HG03097 (cell line): ENCODE measurements around the gene CENPV.

Experiments used
- ATAC-seq: cut with Tn5 transposase; IDR thresholded peaks from one replicate; pipeline ENCODE4 v1.9.1; 2021; ENCODE audit not compliant: unreplicated experiment, low FRiP score

Gene CENPV

DNA sequence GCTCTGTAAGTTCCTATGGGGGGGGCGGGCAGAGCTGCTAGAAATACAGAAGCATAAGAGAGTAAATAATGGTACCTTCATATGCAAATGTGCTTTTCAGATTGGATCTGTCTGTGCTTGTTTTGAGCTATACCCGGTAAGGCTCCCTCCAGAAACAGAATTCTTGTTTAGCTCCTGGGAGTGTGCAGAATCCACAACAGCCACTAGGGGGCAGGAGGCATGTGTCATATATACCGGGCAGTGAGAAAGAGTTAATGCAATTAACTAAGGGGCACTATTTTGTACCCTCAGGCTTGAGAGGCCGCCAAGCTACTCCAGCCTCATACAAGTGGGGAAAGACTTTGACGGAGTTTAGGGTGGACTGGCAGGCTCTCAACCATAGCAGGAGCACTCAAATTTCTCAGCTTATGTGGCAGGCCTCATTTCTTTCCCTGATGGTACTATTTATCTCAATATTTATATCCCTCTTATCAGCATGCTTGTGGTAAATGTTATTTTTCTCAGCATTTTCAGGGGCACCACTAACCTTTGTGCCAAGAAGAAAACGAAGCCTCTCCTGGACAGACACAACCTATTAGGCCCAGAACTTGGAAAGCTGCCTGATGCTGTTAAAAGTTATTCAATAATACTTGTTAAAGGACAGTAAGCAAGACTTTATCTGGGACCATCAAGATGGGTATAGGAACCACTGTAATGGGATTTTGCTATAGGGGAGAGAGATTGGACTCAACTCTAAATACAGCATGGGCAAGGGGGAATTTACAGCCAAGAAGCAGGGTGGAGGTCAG lies 10.7 kb upstream of the CENPV start:
- ATAC-seq, result peak; percentile 87

DNA sequence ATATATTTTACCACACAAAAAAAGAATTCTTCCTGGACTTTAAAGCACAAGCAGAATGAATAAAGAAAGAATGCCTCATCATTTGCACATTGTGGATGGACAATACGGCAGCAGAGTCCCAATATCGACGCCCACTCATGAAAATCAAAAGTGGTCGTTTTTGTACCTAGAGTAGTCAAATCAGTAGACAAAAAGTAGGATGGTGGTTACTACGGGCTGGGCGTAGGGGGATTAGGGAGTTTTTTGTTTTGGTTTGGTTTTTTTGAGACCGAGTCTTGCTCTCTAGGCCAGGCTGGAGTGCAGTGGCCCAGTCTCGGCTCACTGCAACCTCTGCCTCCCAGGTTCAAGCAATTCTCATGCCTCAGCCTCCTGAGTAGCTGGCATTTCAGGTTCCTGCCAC lies 8.6 kb upstream of the CENPV start:
- ATAC-seq, result no peak

DNA sequence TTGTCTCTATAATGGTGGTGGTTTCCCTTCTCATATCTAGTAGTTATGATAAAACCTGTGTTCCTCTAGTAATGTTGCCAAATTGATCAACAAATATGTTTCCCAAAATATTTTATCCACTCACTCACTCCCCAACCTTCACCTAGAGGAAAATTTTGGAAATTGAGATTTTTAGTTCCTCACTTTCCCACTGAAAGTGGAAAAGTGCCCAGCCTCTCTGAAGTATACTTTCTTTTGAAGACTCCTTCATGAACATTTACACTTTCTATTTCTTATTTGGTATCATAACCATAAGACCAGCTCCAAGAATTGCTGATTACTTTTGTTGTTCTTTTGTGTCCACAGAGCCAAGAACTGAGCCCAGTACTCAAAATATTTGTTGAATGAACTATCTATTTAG lies 5.1 kb upstream of the CENPV start:
- ATAC-seq, result no peak

DNA sequence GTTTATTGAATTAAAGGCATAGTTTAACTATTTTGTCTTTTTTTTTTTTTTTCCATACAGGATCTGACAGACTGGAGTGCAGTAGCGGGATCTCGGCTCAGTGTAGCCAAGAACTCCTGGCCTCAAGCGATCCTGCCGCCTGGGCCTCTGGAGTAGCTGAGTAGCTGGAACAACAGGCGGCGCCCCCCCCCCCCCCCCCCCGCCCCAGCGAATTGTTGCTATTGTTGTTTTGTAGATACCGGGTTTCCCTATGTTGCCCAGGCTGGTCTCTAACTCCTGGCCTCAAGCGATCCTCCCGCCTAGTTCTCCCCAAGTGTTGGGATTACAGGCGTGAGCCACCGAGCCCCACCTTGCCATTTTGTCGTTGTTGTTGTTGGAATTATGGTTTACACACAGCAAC lies 1.3 kb upstream of the CENPV start:
- no peak for ATAC-seq

DNA sequence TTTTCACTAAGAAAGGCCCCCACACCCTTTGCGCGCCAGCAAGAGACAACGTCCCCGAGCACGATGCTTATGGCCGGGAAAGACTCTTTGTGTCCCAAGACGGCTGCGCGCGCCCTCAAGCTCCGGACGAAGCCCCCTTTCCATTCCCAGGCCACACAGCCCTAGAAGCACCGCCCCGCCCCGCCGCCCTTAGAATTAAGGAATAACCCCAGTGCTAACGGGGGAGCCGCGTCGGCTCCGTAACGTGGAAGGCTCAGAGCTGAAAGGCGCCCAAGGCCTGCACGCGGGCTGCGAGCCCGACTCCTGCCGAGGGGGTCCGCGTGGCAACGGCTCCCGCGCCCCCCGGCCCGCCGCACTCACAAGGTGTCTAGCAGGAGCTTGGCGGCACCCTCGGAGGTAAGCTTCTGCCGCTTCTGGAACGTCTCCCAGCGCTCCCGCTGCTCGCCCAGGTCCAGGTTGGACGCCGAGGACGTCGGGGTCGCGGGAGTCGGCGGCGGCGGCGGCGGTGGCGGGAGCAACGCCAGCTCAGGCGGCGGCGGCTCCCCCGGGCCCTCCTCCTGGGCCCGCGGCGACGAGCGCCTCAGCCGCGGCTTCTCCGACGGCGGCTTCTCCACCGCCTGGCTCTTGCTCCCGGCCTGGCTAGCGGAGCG lies 477 bp downstream of the CENPV start:
- no peak for ATAC-seq

DNA sequence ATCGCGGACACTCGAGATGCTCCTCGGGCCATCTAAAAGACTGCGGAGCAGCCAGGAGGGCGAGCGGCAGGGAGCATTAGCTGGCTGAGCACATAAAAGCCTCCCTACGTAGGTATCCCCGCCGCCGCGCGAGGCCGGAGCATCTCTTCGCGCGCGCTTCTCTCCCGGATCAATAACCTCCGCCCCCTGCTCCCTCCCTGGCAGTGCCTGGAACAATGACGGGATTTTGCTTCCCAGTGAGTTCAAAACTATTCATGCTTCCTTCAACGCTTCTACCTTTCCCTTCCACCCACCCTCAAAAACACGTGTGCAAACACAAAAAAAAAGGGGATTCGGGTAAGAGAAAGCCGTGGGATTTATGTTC lies 984 bp downstream of the CENPV start:
- no peak for ATAC-seq

DNA sequence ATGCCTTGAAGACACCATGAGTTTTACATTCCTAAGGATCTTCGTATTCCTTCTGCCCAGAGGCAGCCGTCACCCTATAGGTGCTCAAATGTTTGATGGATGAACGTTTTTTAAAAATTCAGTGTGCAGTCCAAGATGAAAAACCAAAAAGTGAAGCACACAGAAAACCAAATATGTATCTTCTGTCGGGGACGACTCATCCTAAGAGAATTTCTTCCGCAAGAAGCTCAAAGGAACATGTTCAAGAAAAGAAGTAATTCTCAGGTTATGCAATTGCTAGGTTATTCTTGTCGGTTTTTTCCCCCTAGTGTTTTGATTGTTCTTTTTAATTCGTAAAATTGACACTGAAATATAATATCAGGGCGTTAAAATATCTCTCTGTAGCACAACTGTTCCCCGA lies 1.4 kb downstream of the CENPV start:
- no peak for ATAC-seq

DNA sequence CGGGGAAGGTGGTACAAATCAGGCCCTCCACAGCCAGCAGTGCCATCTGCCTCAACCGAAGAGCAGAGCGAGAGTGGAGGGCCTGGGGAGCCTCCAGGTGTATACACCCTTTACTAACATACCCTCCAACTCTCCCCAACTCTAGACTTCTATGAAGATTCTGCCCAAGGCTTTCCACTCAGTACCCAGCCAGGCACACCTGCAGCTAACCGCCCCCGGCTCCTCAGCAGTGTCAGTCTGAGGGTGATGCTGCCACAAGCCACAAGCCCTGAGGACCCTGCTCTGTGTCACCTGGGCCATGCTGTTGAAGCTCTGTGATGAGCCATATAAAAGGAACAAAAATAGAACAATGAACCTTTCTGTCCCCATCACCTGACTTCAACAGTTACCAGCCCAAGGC lies 3.8 kb downstream of the CENPV start:
- no peak for ATAC-seq

DNA sequence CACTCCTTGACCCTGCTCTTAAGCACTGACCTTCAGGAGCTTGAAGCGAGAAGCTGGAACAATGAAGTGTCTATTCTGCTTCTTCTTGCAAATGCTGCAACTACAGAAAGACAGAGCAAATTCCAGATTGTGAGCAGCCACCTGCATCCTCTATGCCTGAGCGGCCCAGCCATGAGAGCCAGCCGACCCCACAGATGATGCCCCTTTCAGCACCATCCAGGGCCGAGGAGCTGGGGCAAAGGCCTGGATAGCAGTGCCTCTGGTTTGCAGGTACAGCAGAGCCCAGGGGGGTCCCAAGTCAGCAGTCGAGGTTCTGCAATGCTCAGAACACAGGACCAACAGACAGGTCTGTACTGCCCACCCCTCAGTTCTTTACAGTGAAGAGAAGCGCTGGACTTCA lies 4.7 kb downstream of the CENPV start:
- ATAC-seq, result no peak

DNA sequence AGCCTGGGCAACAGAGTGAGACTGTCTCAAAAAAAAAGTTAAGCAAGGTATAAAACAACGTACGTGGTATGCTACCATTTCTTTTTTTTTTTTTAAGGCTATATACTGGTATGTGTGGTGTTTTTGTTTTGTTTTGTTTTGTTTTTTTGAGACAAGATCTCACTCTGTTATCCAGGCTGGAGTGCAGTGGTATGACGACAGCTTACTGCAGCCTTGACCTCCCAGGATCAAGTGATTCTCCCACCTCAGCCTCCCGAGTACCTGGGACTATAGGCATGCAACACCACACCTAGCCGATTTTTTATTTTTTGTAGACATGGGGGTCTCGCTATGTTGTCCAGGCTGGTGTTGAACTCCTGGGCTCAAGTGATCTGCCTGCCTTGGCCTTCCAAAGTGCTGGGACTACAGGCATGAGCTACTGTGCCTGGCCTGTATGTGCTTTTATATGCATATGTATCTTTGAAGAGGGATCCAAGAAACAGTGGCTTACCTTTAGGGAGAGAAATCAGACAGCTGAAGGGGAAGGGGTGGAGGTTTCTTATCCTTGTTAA lies 6.5 kb downstream of the CENPV start:
- ATAC-seq, result no peak

DNA sequence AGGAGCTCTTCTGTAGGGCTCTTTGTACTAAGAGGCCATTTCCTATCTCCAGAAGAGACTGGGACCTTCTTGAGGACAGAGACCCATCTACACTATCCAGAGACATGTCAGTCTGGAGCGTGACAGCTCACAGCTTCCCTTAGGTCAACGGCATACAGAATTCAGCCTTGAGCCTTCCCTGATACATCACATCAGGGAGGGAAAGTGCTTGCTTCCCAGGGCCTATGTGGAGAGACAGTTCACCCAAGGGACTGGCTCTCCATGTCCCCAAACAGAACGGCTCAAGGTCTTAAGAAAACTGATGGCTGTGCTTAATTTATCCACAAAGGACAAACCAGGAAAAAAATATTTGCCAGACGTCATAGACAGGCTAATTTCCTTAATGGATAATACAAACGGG lies 7.7 kb downstream of the CENPV start:
- no peak for ATAC-seq

DNA sequence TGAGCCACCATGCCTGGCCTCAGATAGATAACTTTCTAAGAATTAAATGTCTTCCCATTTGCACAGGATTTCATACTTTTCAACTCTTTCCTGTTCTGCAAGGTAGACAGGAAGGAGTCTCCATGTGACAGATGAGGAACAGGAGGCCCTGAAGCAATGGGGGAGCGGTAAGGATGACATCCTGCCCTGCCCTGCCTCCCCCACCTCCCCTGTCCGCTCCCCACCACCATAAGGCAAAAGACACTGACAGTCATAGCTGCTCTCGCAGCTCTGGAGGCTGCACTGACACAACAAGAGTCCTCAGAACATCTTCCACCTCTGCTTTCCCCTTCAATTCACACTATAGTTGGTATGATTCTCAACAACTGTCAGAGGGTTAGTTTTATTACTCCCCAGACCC lies 9.7 kb downstream of the CENPV start:
- no peak for ATAC-seq

DNA sequence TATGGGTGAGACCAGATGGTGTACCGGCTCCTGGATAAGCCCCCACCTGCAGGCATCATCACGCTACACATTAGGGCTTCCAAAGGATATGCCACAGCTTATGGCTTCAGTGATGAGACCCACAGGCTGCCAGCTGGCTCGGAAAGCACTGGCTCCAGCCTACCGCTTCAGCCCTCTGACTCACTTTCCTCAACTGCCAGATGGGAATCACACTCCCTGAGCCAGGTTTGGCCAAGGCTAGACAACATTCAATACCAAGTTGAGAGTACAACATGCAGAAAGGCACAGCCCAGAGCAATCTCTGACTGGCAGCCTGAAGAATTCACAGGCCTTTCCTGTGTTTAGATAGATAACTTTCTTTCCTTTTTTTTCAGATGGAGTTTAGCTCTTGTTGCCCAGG lies 10.3 kb downstream of the CENPV start:
- no peak for ATAC-seq

DNA sequence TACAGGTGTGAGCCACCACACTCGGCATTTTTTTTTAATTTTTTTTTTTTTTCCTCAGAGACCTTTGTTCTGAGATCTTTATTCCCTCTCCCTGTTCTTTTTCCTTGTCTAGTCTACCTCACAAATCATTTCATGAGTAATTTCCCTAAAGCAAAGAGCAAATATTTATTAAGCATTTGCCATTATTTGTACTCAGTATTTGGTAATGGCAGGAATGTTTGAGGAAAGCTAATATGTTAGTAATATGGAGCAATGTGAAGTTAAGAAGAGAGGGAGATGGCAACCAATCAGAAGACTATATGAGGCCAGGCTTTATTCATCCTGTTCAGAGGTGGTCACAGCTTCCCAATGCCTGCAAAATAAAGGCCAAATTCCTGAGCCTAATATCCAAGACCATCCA lies 13.3 kb downstream of the CENPV start:
- ATAC-seq, result no peak

DNA sequence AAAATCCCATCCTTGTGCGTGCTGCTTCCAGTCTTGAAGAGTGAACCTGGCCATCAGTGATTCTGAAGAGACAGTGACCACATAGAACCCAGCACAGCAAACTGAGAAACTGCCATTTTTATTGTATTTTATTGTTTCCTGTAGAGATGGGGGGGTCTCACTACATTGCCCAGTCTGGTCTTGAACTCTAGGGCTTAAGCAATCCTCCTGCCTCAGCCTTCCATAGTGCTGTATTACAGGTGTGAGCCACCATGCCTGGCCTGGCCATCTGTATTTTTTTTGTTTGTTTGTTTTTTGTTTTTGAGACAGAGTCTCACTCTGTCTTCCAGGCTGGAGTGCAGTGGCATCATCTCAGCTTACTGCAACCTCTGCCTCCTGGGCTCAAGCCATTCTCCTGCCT lies 13.9 kb downstream of the CENPV start:
- no peak for ATAC-seq

DNA sequence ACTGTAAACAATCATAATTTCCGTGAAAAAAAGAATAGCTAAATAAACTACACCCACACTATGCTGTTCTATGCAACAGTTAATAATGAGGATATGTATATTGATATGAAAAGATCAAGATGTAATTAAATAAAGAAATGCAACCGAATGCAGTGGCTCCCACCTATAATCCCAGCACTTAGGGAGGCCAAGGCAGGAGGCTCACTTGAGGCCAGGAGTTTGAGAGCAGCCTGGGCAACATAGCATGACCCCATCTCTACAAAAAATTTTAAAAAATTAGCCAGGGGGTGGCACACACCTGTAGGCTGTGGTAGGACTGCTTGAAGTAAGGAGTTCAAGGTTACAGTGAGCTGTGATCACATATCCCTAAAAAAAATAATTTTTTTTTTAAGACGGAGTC lies 14.9 kb downstream of the CENPV start:
- no peak for ATAC-seq

DNA sequence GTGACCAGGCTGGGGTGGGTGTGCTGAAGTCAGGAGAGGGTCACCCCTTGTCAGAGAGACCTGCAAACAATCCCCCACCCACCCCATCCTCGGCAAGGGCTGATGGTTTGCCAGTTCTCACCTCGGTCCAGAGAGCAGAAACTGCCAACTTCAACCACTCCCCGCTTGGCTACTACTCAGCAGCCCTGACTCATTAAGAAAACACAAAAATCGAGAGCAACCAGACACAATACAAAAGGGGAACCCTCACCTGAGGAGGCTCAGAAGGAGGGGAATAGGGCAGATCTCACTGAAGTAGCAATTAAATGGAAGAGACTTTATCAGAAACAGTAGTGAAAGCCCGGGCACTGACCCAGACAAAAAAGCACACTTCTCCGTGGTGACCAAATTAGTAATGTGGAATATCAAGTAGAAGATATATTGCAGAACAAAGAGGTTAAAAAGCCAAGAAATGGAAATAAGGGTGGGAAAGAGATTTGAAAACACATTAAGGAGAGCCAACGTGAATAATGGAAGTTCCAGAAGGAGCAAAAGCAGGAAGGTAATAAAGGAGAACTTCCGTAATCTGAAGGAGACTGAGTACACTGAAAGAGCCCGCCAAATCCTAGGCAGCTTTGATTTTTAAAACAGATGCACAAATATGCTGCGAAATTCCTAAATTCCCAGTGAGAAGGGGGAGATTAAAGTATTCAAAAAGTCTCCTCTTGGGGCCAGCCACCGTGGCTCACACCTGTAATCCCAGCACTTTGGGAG lies 23.6 kb downstream of the CENPV start:
- no peak for ATAC-seq

DNA sequence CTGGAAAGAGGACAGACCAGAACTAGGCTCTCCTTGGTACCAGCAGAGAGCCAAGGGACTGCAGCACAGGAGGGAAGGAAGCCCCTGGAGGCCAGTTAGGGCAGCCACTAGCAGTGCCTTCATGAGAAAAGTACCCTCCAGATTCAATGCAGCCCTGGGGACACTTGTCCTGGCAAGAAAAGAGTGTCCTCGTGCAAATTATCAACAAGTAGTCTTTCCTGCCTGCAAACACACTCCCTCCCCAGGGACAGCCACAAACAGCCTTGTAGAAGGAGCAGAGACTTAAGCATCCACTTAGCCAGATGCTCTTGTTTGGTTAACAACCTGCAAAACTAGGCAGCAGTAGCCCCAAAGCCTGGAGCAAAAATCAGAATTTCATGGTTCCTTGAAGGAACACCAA lies 24.3 kb downstream of the CENPV start:
- no peak for ATAC-seq

DNA sequence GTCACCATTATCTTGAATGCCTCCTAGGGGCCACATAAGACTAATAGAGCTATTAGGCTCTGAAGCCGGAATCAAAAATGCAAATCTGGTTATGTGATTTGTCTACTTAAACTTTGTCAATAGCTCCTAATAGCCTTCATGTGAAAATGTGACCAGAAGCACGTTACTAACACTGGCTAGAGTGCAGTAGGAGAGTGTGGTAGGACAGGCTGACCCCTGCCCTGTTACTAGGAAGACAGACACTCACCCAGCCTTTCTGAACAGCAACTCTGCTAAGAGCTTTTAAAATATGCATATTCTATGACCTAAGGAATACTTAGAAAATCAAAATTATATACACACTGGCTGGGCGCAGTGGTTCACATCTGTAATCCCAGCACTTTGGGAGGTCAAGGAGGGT lies 26.3 kb downstream of the CENPV start:
- ATAC-seq, result no peak

DNA sequence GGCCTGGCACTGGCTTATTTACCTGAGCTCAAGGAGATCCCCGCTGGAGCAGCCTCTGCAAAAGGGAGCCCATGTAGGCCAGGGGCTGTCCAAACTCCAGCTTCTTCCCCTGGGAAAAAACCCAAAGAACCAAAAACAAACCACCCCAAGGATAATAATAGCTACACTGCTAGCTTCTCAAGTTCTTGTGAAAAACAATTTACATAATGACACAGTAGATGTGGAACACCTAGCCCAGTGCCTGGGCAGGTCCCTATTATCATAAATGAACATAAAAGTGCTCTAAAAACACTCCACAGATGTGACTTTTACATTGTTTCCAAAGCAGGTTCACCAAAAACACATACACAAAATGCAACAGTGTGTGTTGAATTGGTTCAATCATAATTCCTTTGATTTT lies 27.3 kb downstream of the CENPV start:
- ATAC-seq, result no peak

DNA sequence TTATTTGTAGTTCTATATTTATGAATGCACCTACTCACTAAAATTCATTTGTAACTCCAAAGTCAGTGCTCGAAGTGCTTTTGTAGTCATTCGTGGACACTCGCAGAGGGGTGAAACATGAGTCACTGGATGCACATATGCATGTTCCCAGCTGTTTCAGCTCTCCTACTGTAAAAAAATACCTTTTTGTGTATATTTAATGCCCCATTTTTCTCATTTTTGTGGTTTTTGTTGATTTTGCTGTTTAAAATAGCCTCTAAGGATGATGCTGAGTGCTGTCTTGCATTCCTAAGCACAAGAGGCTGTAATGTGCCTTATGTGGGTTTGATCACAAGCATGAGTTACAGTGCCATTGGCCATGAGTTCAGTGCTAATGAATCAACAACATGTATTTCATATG lies 30.6 kb downstream of the CENPV start:
- no peak for ATAC-seq

DNA sequence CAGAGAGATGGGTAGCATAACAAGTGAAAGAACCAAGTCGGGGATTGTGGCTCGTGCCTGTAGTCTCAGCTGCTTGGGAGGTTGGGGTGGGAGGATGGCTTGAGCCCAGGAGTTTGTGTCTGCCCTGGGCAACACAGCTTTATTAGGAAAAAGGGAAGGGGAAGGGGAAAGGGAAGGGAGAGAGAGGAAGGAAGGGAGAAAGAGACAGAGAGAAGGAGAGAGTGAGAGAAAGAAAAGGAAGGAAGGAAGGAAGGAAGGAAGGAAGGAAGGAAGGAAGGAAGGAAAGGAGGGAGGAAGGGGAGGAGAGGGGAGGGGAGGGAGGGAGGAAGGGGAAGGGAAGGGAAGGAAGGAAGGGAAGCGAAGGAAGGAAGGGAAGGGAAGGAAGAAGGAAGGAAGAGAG lies 33.3 kb downstream of the CENPV start:
- ATAC-seq, result no peak
